Measurements from ENCODE around the gene PCBD1. TPM values are rescaled to one million over a fixed set of nuclear protein-coding genes. Genes with fewer than 3 reads are reported as not detected.

PCBD1 gene
- polyA plus RNA-seq, 4 donors: 101 to 127 (median 117) TPM

DNA sequence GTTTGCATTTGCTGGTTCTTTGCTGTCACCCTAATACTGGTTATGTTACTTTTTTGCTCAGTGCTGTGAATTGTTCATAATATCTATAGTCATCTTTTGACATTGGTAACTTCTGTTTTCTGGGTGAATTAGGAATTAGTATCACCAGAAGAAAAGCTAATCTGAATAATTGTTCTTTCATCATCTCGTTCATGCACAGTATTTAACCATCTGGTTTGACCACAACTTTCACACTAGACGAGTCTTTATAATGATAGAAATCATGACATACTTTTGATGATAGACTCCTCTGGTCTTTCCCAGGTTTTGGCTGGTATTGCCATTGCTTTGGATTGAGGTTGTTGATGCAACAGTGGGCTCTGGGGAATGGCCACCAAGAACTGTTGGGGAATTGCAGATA, 47.5 kb downstream of the PCBD1 start:
- no peak for DNase-seq (ENCODE audit: low read depth in 4 of 4, low spot score in 2 of 4)

DNA sequence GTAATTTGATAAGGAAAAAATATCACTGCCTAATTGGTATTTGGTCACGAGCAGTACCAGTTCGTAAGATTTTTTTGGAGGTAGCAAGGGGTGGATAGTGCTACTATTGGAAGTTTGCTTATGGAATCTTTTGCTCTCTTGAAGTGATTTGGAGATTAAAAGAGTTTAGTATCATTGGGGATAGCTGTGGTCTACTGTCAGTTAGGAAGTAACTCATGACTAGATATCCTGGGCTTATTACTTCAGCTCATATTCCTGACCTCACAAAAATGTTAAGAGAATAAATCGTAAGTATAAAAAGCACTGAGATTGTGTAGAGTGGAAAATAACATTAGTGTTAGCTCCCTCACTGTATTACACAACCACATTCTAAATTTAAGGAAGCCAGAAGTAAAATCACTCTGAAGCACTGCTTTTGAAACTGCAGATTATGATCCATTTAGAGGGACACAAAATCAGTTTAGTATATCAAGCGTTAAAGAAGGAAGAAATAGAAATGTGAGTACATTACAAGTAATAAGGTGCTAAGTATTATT, 50.0 kb downstream of the PCBD1 start:
- DNase-seq (ENCODE audit: low read depth in 4 of 4, low spot score in 2 of 4): no peak

DNA sequence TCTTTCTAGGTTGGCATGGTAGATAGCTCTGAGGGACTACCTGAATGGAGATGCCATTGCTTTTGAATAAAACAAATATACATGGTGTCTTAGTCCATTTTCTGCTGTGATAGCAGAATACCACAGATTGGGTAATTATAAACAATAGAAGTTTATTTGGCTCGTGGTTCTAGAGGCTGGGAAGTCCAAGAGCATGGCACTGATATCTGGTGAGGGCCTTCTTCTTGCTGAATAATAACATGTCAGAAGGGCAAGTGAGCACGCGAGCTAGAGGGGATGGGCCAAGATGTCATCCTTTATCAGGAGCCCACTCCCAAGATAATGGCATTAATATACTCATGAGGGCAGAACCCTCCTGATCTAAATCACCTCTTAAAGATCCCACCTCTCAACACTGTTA, 50.7 kb downstream of the PCBD1 start:
- no peak for DNase-seq (ENCODE audit: low read depth in 4 of 4, low spot score in 2 of 4)

DNA sequence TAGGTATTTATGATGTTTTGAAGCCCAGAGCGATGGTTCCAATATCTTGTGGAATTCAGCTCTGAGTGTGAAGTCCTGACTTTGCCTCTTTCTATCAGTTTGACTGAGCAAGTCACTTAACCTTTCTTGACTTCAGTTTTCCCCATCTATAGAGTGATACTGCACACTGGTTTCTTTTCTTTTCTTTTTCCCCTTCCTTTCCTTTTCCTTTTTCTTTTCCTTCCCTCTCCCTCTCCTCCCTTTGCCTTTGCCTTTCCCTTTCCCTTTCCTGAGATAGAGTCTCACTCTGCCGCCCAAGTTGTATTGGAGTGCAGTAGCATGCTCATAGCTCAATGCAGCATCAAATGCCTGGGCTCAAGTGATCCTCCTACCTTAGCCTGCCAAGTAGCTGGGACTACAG, 52.0 kb downstream of the PCBD1 start:
- DNase-seq (ENCODE audit: low read depth in 4 of 4, low spot score in 2 of 4): no peak

GRCh38 chr10:70834441-70835151, 53.8 kb downstream of the PCBD1 start:
- no peak for DNase-seq (ENCODE audit: low read depth in 4 of 4, low spot score in 2 of 4)

DNA sequence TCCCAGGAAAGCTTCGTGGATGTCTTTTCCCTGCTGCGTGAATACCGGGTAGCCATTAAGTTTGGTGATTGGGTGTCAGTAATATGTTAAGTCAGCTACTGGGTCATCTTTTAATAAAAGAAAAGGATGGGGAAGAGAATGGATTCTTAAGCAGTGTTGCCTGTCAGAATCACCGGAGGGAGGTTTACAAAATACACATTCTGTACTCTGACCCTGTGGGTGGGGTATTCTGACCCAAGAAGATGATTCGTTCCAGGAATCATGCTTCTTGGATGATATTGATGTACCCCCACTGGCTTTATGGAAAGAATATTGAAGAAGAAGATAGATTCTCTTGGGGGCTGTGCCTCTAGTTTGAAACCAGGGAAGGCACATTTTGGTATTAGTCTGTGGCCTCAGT, 54.3 kb downstream of the PCBD1 start:
- no peak for DNase-seq (ENCODE audit: low read depth in 4 of 4, low spot score in 2 of 4)

DNA sequence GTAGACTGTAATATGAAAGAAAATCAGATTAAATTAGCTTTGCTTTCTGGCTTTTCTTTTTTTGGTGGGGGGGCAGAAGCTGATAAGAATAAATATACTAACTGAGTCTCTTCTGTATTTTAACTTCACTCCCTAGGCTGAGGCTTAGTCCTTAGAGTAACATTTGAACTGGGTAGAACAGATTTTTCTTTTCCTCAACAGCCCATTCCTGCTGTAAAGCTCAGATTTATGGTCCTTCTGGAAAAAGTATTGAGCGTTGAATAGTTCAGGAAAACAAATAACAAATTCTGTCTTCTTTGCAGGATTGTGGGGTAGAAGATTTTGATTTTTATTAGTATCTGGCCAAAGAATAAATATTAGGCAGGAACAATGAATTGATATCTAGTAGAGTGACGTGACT, 54.8 kb downstream of the PCBD1 start:
- DNase-seq (ENCODE audit: low read depth in 4 of 4, low spot score in 2 of 4): no peak

Other genes with a start within 250 kb of the PCBD1 start
- 1 to 10 TPM in 3 of 4 donors, under 1 TPM in 1; 0.96 to 1.6 (median 1.4) TPM for gene ADAMTS14, start 216.1 kb downstream of the PCBD1 start, polyA plus RNA-seq (ENCODE audit: insufficient read length in 4 of 4)
- gene TBATA, start 103.2 kb downstream of the PCBD1 start, polyA plus RNA-seq (ENCODE audit: insufficient read length in 4 of 4): under 1 TPM in 1 of 4 donors, not detected in 3; 0.30 TPM
- 10 to 100 TPM; 57.4 to 69.0 (median 61.8) TPM for gene SGPL1, start 72.6 kb downstream of the PCBD1 start, polyA plus RNA-seq (ENCODE audit: insufficient read length in 4 of 4)

All from left renal cortex interstitium (tissue), 4 donors.